ENCODE measurements around the gene MESD. TPM values are rescaled to one million over a fixed set of nuclear protein-coding genes. Genes with fewer than 3 reads are reported as not detected.

The MESD gene
- total and polyA plus RNA-seq, 9 of the 15 experiments (the other 6 are each of a cell fraction or from before 2014, with no cell fraction given): 11.3 to 39.7 (median 22.8) TPM

DNA sequence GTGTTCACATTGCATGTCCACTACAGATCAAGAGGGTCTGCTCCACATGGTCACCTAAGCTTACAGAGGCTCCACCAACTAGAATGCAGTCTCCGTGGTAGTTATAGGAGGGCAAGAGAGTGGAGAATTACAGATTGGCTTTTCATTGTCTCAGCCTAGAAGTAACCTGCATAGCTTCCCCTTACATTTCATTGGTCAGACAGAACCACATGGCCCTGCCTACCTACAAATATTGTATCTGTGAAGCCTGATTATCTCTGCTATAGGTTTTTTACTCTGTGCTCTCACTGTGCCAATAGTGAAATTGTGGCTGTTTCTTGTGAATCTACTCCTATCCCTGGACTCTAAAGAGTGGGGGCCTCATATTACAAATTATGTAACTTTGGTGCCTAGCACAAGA, 8.6 kb upstream of the MESD start:
- in situ Hi-C loops (cut with MboI) (loop anchor here (5.0 kb wide), 1 partner anchor 104 kb away; no protein-coding TSS in a partner anchor), intact Hi-C loops (cut with micrococcal nuclease) (loop anchor here (2.0 to 5.0 kb wide), 2 partner anchors 109 to 154 kb away; no protein-coding TSS in a partner anchor)
- Histone ChIP-seq H3K9me3 (replicated peaks; ENCODE audit: control insufficient read depth, insufficient read depth, low read depth, low read length) (no peaks in the 10 kb centered on the region), H3K4me3 (no peak overlapping the region), H3K27me3 (ENCODE audit: control insufficient read depth in 2 of 2, insufficient read depth in 2 of 2, low read length in 2 of 2) (no peaks in the 10 kb centered on the region), H3K79me2 (ENCODE audit: control insufficient read depth, insufficient read depth, low read length) (peaks cover 36% of the 10 kb centered on the region), H3K4me2 (ENCODE audit: insufficient read depth, low read length) (peak overlapping the region; percentile 47), H3K27ac (ENCODE audit: extremely low read depth, low read depth, low read length) (peak overlapping the region; percentile 60), H3K9ac (ENCODE audit: insufficient read depth in 1 of 2, low read depth in 2 of 2, low read length in 2 of 2) (peak overlapping the region in 1 of 2 experiments; percentile 40; a peak in 1 of 4 replicates), H2AFZ (ENCODE audit: low read depth, low read length) (peak overlapping the region; percentile 77), H3K4me1 (replicated peaks in 1 of 2; ENCODE audit: control insufficient read depth in 2 of 2, insufficient read depth in 2 of 2, low read length in 2 of 2) (peaks cover 12 to 31% of the 10 kb centered on the region in 2 experiments; a peak in 4 of 5 replicates), H4K20me1 (replicated peaks; ENCODE audit: control insufficient read depth, insufficient read depth, low read length) (no peaks in the 10 kb centered on the region), H3K9me1 (ENCODE audit: control insufficient read depth, insufficient read depth, low read length) (no peaks in the 10 kb centered on the region), H3K36me3 (ENCODE audit: control insufficient read depth, insufficient read depth, low read length) (peaks cover 7% of the 10 kb centered on the region; the same call in 1 of the 3 replicates)
- WGBS (ENCODE audit: insufficient coverage, low coverage, missing lambda C conversion rate): 25% methylated on average over 1 of the region's 1 CpG
- peak in 1 of 4 experiments; percentile 40 for DNase-seq (ENCODE audit: extremely low read depth in 1 of 4, low spot score in 3 of 4)
- CTCF ChIA-PET (ENCODE audit: low intra/inter-chr PET ratio): interaction anchor here (1.0 kb wide), 1 partner anchor 267 kb away, joined by 3 read pairs; no protein-coding TSS in a partner anchor
- FAIRE-seq: peak; percentile 60
- no TSS peak for BruUV-seq (replicated peaks)
- POLR2A ChIA-PET: interaction anchor here (0.6 to 1.7 kb wide), 5 partner anchors 10 to 268 kb away, joined by 3 to 4 read pairs (median 3); no protein-coding TSS in a partner anchor
- peak; percentile 8 for ATAC-seq
- TF ChIP-seq RBM25 (IDR thresholded peaks at IDR 0.05; ENCODE audit: low read depth, low read length, severe bottlenecking) (peak; percentile 81), CEBPG (CRISPR knock-in tag; IDR thresholded peaks at IDR 0.05) (no peak), CEBPG (tag; conservative IDR thresholded peaks at IDR 0.05 in 1 of 2, IDR thresholded peaks at IDR 0.05 in 1 of 2) (no peak), JUN (IDR thresholded peaks at IDR 0.05; ENCODE audit: borderline replicate concordance, low read depth, low read length) (no peak), JUN (CRISPR knock-in tag; IDR thresholded peaks at IDR 0.05; ENCODE audit: borderline replicate concordance) (no peak), GTF2A2 (tag; IDR thresholded peaks at IDR 0.05) (no peak), HDGF (IDR thresholded peaks at IDR 0.05) (no peak), RAD51 (IDR thresholded peaks at IDR 0.05; ENCODE audit: borderline replicate concordance, low read depth) (peak; percentile 68)
- TF ChIP-seq, protein P1, sequence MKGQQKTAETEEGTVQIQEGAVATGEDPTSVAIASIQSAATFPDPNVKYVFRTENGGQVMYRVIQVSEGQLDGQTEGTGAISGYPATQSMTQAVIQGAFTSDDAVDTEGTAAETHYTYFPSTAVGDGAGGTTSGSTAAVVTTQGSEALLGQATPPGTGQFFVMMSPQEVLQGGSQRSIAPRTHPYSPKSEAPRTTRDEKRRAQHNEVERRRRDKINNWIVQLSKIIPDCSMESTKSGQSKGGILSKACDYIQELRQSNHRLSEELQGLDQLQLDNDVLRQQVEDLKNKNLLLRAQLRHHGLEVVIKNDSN (CRISPR knock-in tag; IDR thresholded peaks at IDR 0.05): peak; percentile 82
- TF ChIP-seq, protein P2, sequence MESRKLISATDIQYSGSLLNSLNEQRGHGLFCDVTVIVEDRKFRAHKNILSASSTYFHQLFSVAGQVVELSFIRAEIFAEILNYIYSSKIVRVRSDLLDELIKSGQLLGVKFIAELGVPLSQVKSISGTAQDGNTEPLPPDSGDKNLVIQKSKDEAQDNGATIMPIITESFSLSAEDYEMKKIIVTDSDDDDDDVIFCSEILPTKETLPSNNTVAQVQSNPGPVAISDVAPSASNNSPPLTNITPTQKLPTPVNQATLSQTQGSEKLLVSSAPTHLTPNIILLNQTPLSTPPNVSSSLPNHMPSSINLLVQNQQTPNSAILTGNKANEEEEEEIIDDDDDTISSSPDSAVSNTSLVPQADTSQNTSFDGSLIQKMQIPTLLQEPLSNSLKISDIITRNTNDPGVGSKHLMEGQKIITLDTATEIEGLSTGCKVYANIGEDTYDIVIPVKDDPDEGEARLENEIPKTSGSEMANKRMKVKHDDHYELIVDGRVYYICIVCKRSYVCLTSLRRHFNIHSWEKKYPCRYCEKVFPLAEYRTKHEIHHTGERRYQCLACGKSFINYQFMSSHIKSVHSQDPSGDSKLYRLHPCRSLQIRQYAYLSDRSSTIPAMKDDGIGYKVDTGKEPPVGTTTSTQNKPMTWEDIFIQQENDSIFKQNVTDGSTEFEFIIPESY (CRISPR knock-in tag; IDR thresholded peaks at IDR 0.05): no peak
- TF ChIP-seq, protein P3, sequence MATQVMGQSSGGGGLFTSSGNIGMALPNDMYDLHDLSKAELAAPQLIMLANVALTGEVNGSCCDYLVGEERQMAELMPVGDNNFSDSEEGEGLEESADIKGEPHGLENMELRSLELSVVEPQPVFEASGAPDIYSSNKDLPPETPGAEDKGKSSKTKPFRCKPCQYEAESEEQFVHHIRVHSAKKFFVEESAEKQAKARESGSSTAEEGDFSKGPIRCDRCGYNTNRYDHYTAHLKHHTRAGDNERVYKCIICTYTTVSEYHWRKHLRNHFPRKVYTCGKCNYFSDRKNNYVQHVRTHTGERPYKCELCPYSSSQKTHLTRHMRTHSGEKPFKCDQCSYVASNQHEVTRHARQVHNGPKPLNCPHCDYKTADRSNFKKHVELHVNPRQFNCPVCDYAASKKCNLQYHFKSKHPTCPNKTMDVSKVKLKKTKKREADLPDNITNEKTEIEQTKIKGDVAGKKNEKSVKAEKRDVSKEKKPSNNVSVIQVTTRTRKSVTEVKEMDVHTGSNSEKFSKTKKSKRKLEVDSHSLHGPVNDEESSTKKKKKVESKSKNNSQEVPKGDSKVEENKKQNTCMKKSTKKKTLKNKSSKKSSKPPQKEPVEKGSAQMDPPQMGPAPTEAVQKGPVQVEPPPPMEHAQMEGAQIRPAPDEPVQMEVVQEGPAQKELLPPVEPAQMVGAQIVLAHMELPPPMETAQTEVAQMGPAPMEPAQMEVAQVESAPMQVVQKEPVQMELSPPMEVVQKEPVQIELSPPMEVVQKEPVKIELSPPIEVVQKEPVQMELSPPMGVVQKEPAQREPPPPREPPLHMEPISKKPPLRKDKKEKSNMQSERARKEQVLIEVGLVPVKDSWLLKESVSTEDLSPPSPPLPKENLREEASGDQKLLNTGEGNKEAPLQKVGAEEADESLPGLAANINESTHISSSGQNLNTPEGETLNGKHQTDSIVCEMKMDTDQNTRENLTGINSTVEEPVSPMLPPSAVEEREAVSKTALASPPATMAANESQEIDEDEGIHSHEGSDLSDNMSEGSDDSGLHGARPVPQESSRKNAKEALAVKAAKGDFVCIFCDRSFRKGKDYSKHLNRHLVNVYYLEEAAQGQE (IDR thresholded peaks at IDR 0.05; ENCODE audit: borderline replicate concordance): 0 out of 2 replicates have a peak, but pooled peaks have one; percentile 25
- TF ChIP-seq, protein P3 (CRISPR knock-in tag; IDR thresholded peaks at IDR 0.05; ENCODE audit: low read depth): no peak
